Measurements from ENCODE around the gene SERTAD3.

The SERTAD3 gene

GRCh38 chr19:40425450-40426287, 18.5 kb downstream of the SERTAD3 start, which contains the start of gene SERTAD1:
TSS of gene SERTAD1 (minus strand) at chr19:40425992. CDS start at chr19:40423546, 2,446 bp downstream.
- DNase-seq (ENCODE audit: low spot score) = peak; percentile 99

GRCh38 chr19:40424637-40425449, 19.3 kb downstream of the SERTAD3 start:
- peak; percentile 42 for DNase-seq (ENCODE audit: low spot score)

DNA sequence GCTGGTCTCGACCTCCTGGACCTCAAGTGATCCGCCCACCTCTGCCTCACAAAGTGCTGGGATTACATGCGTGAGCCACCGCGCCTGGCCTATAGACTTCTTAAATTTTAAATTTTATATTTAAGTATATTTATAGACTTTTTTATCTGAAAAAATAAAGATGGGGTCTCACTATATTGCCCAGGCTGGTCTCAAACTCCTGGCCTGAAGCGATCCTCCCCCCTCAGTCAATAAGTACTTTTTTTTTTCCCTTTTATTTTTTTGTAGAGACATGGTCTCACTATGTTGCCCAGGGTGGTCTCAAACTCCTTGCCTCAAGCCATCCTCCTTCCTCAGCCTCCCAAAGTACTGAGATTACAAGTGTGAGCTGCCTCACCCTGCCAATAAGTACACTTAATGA, 20.2 kb downstream of the SERTAD3 start:
- no peak for DNase-seq (ENCODE audit: low spot score)

- DNase-seq (ENCODE audit: low spot score) = no peak
Measured at GRCh38 chr19:40422748-40423566, 21.2 kb downstream of the SERTAD3 start.

DNA sequence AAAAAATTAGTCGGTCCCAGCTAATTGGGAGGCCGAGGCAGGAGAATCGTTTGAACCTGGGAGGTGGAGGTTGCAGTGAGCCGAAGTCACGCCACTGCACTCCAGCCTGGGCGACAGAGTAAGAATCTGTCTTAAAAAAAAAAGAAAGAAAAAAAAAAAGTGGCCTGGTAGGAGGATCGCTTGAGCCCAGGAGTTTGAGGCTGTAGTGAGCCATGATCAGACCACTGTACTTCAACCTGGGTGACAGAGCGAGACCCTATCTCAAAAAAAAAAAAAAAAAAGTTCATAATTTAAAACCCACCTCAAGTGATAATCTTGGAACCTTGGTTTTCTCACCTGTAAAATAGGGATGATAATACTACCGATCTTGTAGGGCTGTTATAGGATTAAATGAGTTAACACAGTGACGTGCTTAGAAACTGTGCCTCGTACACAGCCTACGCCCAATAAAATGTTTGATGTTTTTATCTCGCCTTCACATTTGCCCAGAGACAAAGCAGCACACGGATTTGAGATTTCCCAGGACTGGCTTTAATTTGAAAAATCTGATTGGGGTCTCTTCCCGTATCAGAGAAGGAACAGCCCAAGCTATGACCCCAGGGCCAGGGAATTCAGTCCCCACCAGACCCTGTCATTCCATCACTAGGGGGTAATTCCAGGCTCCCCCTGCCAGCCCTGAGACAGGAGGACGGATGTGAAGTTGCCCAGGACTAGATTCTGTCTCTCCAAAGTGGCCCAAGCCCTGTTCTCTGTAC, 22.0 kb downstream of the SERTAD3 start:
- no peak for DNase-seq (ENCODE audit: low spot score)

DNA sequence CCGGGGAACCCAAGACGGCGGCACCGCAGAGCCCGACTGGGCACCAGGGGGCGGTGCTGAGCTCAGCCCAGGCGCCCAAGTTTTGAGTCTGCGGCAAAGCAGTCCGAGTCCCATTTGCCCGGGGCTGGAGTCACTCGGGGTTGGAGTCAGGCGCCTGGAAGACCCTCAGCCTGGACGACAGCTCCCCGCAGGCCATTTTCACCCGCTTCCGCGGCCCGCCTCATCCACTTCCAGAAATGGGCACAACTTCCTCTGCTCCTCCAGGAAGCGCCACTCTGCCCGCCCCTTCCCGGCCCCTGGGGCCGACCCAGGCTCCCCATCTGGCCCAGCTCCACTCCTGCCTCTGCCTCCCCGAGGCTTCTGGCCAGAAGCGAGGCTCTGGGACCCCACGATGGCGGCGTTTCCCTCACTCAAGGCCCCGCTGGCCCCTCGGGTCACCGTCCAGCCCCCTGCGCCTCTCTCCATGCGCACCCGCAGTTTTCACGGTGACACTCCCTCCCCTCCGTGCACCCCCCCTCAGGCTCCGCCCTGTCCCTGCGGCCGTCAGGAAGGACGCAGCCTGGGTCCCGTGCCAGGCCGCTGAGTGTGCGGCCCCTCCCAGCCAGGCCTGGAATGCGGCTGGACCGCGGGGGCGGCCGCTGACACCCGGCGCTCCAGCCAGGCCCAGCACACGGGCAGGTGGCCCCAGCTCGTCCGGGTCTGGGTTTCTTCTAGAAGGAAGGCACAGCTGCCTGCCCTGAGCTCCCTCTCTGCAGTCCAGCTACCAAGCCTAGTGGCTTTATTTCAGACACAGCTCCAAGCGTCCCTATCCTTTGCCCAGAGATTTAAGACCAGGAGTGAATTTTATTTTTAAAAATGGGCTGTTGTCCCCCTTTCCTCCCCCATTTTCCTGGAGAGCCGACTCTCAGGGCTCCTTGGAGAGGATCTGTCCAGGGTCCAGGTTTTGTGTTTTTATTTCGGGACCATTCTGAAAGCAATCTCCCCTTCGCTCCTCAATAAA, 23.1 kb downstream of the SERTAD3 start:
- peak; percentile 97 for DNase-seq (ENCODE audit: low spot score)

GRCh38 chr19:40420451-40420765, 23.7 kb downstream of the SERTAD3 start:
- no peak for DNase-seq (ENCODE audit: low spot score)

DNA sequence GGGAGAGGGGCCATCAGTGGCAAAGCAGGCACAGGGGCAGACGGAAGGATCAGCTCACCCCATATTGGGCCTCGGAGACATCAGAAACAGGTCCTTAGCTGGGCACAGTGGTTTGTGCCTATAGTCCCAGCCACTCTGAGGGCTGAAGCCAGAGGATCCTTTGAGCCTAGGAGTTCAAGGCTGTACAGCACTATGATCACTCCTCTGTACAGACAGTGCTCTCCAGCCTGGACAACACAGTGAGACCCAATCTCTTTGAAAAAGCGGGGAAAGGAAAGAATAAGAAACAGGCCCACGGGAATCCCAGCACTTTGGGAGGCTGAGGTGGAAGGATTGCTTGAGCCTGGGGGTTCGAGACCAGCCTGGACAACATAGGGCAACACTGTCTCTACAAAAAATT, 24.4 kb downstream of the SERTAD3 start:
- no peak for DNase-seq (ENCODE audit: low spot score)

GRCh38 chr19:40419066-40419612, 25.0 kb downstream of the SERTAD3 start:
- DNase-seq (ENCODE audit: low spot score) = no peak

DNA sequence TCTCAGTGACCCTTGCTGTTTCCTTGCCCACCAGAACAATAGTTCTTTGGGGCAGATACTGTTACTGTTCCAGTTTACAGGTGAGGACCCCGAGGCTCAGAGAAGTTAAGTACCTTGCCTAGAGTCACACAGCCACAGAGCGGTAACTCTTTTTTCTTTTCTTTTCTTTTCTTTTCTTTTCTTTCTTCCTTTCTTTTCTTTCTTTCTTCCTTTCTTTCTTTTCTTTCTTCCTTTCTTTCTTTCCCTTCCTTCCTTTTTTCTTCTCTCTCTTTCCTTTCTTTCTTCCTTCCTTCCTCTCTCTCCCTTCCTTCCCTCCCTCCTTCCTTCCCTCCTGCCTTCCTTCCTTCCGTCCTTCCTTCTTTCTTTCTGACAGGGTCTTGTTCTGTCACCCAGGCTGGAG, 26.1 kb downstream of the SERTAD3 start:
- DNase-seq (ENCODE audit: low spot score) = no peak

- DNase-seq (ENCODE audit: low spot score) = no peak
Measured at GRCh38 chr19:40417643-40417981, 26.5 kb downstream of the SERTAD3 start.

DNA sequence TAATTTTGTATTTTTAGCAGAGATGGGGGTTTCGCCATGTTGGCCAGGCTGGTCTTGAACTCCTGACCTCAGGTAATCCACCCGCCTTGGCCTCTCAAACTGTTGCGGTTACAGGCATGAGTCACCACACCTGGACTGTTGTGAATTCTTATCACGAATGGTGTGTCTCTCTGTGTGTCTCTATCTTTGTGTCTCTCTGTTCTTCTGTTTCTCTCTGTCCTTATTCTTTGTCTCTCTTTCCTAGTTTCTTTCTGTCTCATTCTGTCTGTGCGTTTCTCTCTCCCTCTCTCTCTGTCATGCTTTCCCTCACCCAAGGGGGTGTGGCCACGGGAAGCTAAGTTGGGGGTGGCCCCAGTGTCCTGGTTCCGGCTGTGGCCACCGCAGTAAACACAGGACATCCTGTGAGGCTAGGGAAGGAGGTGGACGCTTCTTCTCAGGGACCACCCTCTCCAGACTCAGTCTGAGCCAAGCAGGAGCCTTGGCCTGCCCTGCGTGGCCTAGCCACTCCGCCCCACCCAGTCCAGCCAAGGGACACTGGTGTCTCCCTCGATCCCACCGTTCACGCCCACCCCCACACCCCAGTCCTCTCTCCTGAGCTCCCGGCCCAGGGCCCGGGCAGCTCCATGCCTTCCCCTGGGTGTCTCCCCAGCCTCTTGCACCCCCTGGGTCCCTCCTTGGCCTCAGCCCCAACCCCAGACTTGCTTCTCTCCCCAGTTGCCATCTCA, 27.1 kb downstream of the SERTAD3 start:
- DNase-seq (ENCODE audit: low spot score) = peak; percentile 75

DNA sequence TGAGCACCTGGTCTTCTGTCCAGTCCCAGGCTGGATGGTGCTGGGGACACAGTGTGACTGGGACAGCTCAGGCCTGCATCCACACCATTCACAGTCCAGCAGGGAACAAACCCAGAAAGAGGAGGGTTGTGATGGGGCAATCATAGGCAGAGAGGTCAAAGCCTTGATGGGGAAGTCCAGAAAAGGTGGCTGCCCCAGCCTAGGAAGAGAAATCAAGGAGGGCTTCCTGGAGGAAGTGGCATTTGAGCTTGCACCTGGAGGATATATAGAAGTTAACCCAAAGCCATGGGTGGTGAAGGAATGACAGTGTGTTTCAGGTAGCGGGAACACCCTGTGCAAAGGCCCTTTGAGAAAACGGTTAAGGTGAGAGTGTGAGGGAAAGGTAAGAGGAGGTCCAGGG, 28.4 kb downstream of the SERTAD3 start:
- DNase-seq (ENCODE audit: low spot score) = no peak

DNA sequence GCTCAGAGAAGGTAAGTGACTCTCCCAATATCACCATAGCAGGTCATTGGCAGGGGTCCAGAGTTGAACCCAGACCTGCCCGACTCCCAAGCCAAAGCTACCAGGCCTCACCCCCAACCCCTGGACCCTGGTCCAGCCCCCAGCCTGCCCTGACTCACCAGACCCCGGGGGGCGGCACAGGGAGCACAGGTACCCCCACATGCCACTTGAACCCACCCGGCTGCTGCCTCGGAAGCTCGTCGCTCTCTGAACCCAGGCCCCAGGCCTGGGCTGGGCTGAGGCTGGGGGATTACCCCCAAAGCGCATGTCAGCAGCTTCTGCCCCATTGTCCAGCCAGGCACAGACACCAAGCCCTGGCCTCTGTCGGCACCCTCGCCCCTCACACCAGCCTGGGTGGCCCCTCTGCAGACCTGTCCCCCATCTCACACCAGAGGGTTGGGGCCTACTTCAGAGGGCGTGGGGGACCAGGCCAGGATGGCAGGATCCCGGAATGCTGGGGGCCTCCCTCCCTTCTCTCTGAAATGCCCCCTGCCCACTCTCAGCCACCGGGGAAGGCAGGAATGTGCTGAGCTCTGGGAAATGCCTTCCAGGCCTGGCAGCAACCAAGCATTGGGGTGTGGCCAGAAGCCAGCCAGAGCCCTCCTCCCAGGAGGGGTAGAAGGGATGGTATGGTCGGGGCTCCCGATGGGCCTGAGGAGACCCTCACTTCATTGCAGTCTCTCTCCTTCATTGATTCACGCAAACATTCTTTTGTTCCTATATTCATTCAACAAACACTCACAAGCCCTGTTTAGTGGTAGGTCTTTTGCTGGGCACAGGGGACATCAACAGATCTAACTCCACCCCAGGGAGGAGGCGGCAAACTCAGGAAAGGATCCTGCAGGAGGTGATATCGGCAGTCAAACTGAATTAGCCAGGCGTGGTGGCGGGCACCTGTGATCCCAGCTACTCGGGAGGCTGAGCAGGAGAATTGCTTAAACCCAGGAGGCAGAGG, 29.3 kb downstream of the SERTAD3 start:
- DNase-seq (ENCODE audit: low spot score) = no peak

- DNase-seq (ENCODE audit: low spot score) = no peak
Measured at GRCh38 chr19:40413291-40413845, 30.8 kb downstream of the SERTAD3 start, which contains the start of gene PRX. TSS of gene PRX (minus strand) at chr19:40413378. CDS start at chr19:40407932, 5,446 bp downstream.

DNA sequence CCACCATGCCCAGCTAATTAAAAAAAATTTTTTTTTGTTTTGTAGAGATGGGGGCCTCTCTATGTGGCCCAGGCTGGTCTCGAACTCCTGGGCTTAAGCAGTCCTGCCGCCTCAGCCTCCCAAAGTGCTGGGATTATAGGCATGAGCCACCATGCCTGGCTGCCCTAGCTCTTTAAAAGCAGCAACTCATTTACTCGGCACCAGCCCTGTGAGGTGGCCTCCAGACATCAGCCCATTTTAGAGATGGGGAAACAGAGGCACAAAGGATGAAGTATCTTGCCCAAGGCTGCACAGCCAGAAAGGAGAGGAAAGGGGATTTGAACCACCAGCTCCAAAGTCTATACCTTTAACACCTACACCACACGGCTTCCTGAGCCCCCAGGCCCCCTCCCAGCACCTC, 31.3 kb downstream of the SERTAD3 start:
- no peak for DNase-seq (ENCODE audit: low spot score)

GRCh38 chr19:40411958-40412499, 32.1 kb downstream of the SERTAD3 start:
- no peak for DNase-seq (ENCODE audit: low spot score)

Measured in hepatic stellate cell (primary cell).